B cell (primary cell): ENCODE results near the gene BOK. TPM values are rescaled to one million over a fixed set of nuclear protein-coding genes. Genes with fewer than 3 reads are reported as not detected.

Experiments
- ATAC-seq: fragments of 200-7000 bp; cut with Tn5 transposase; one replicate; pipeline ENCODE4 v1.10.0; 2021; ENCODE audit warnings: low read depth, mild to moderate bottlenecking, moderate number of reproducible peaks, moderate library complexity
- CTCF ChIA-PET: fragments of 350-600 bp; sonication (Branson Sonifier 250); formaldehyde crosslinking; loops from one replicate; lab custom pipeline; 2021; ENCODE audit warnings: antibody characterized with exemption, inconsistent platforms; lab: Charles Lee
- POLR2A ChIA-PET: fragments of 350-600 bp; sonication (Branson Sonifier 250); formaldehyde crosslinking; loops from one replicate; lab custom pipeline; 2021; ENCODE audit warnings: antibody characterized with exemption; lab: Charles Lee
- DNase-seq: peaks from one replicate; pipeline ENCODE4 v3.0.0; 2013
- H2AFZ ChIP-seq: 2 replicates; pipeline ENCODE4 v1.6.1; 2012; ENCODE audit warnings: mild to moderate bottlenecking, low read depth, low read length; ENCODE audit not compliant: insufficient read depth, poor library complexity, severe bottlenecking
- H3K27ac ChIP-seq, 2 donors: 1 replicate in 1 of 2; 2 replicates in 1 of 2; pipeline ENCODE4 v1.5.1; 2012 to 2013; ENCODE audit warnings: low read length in 2 of 2, mild to moderate bottlenecking in 2 of 2, moderate library complexity in 1 of 2
- H3K27me3 ChIP-seq, 4 experiments: fragments of 200-600 bp in 1 of 4; sonication (generic) in 1 of 4; replicated peaks in 1 of 4; 1 replicate in 2 of 4; 2 replicates in 2 of 4; pipeline versions ENCODE4 v1.6.1 to v1.7.0; 2013 to 2016; ENCODE audit warnings: low read length in 3 of 4, mild to moderate bottlenecking in 2 of 4, mixed read lengths in 1 of 4, moderate library complexity in 1 of 4; ENCODE audit not compliant: insufficient read depth in 4 of 4, control insufficient read depth in 3 of 4; ENCODE audit errors: control extremely low read depth in 1 of 4
- H3K36me3 ChIP-seq, 2 experiments: replicated peaks in 1 of 2; 1 replicate in 1 of 2; 2 replicates in 1 of 2; pipeline versions ENCODE4 v1.6.1 to v1.7.1; 2013; ENCODE audit warnings: low read length in 1 of 2; ENCODE audit not compliant: insufficient read depth in 2 of 2, control insufficient read depth in 1 of 2; ENCODE audit errors: control extremely low read depth in 1 of 2, extremely low read depth in 1 of 2
- H3K4me1 ChIP-seq, 2 donors: fragments of 200-600 bp in 1 of 2; sonication (generic) in 1 of 2; 1 replicate in 1 of 2; 2 replicates in 1 of 2; pipeline versions ENCODE4 v1.5.1 to v1.6.1; 2013 to 2017; ENCODE audit warnings: low read length in 2 of 2; ENCODE audit not compliant: control insufficient read depth in 2 of 2, insufficient read depth in 2 of 2
- H3K4me2 ChIP-seq: replicated peaks from 2 replicates; pipeline ENCODE3; 2012; ENCODE audit warnings: mild to moderate bottlenecking, low read depth, low read length; ENCODE audit not compliant: poor library complexity, severe bottlenecking
- H3K4me3 ChIP-seq, 5 experiments: fragments of 200-600 bp in 1 of 5; sonication (generic) in 1 of 5; 1 replicate in 3 of 5; 2 replicates in 2 of 5; pipeline versions ENCODE4 v1.5.1 to v1.7.0; 2011 to 2016; ENCODE audit warnings: low read length in 4 of 5, mild to moderate bottlenecking in 4 of 5, low read depth in 2 of 5, control low read depth in 1 of 5, moderate library complexity in 1 of 5; ENCODE audit not compliant: insufficient read depth in 1 of 5; ENCODE audit errors: control extremely low read depth in 1 of 5, extremely low read depth in 1 of 5
- H3K79me2 ChIP-seq: fragments of 200-600 bp; sonication (generic); one replicate; pipeline ENCODE4 v1.6.0; 2016; ENCODE audit warnings: low read length; ENCODE audit not compliant: control insufficient read depth, insufficient read depth
- H3K9ac ChIP-seq: fragments of 200-600 bp; sonication (generic); 2 replicates; pipeline ENCODE4 v1.6.1; 2017; ENCODE audit warnings: mild to moderate bottlenecking, low read length, moderate library complexity
- H3K9me3 ChIP-seq, 3 donors: one replicate each; pipeline versions ENCODE4 v1.6.1 to v1.7.1; 2013; ENCODE audit warnings: low read length in 2 of 3; ENCODE audit not compliant: control insufficient read depth in 2 of 3, insufficient read depth in 1 of 3; ENCODE audit errors: control extremely low read depth in 1 of 3
- H4K20me1 ChIP-seq: 2 replicates; pipeline ENCODE4 v1.6.0; 2012; ENCODE audit warnings: mild to moderate bottlenecking, low read length; ENCODE audit not compliant: insufficient read depth, control insufficient read depth, poor library complexity, severe bottlenecking
- H3K27ac Mint-ChIP-seq: one replicate; pipeline ENCODE4 v1.8.0; 2021; ENCODE audit warnings: mixed read lengths
- H3K27me3 Mint-ChIP-seq: one replicate; pipeline ENCODE4 v1.8.0; 2021; ENCODE audit warnings: mixed read lengths
- H3K4me1 Mint-ChIP-seq: one replicate; pipeline ENCODE4 v1.8.0; 2021; ENCODE audit warnings: mixed read lengths
- H3K4me3 Mint-ChIP-seq: one replicate; pipeline ENCODE4 v1.8.0; 2021; ENCODE audit warnings: mixed read lengths
- H3K9me3 Mint-ChIP-seq: one replicate; pipeline ENCODE4 v1.8.0; 2022; ENCODE audit warnings: mixed read lengths; ENCODE audit not compliant: insufficient read depth
- EZH2 ChIP-seq: IDR thresholded peaks from 2 replicates; pipeline ENCODE4 v1.6.1; 2012; ENCODE audit warnings: borderline replicate concordance, low read depth, mild to moderate bottlenecking, moderate library complexity, low read length; ENCODE audit not compliant: insufficient read depth, poor library complexity, severe bottlenecking
- WGBS: methylation state at CpG from one replicate; pipeline ENCODE4 v1.1.5; 2013; ENCODE audit warnings: missing lambda C conversion rate; ENCODE audit not compliant: insufficient coverage; 5-methylcytosine and 5-hydroxymethylcytosine counted together
- intact Hi-C: fragments of 100-400 bp; cut with micrococcal nuclease; formaldehyde crosslinking; loops from one replicate; pipeline ENCODE4 v1.10.0; 2022
- polyA plus RNA-seq: library from polyadenylated mRNA; depleted of rRNA; stranded (reverse); fragments of >200 nt; gene quantifications from 2 replicates; pipeline ENCODE4 v1.2.3, GENCODE V29; 2012
- total RNA-seq, 2 donors: library from RNA; stranded (reverse); fragments of 120-200 nt in 1 of 2; gene quantifications; 1 replicate in 1 of 2; 2 replicates in 1 of 2; pipeline versions ENCODE4 v1.2.3 to v1.2.4, GENCODE V29; 2013 to 2022
- TF ChIP-seq, protein P1 (sequence below): fragments of 200-600 bp; IDR thresholded peaks from one replicate; pipeline ENCODE4 v1.8.0; 2022; ENCODE audit warnings: antibody characterized with exemption, mild to moderate bottlenecking

Gene BOK
- total and polyA plus RNA-seq, 2 donors (not counting 1 experiment from before 2014, with no cell fraction given): 0.10 to 0.22 TPM

GRCh38 chr2:241556746-241557145, 1.8 kb upstream of the BOK start:
- Histone ChIP-seq H3K4me1 (peaks cover 0 to 11% of the 10 kb centered on the region in 2 donors), H3K9me3 (peaks cover 4 to 24% (median 10%) of the 10 kb centered on the region in 3 donors), H3K36me3 (no peaks in the 10 kb centered on the region), H3K4me2 (no peak overlapping the region), H3K79me2 (no peaks in the 10 kb centered on the region), H3K9ac (no peak overlapping the region), H4K20me1 (no peaks in the 10 kb centered on the region), H3K27me3 (peaks cover 0 to 42% (median 16%) of the 10 kb centered on the region in 4 experiments), H2AFZ (no peak overlapping the region), H3K4me3 (no peak overlapping the region), H3K27ac (no peak overlapping the region)
- no peak overlapping the region for H3K27ac Mint-ChIP-seq
- peaks cover 12% of the 10 kb centered on the region for H3K9me3 Mint-ChIP-seq
- ChIA-PET CTCF (no interaction called here), POLR2A (no interaction called here)
- H3K27me3 Mint-ChIP-seq: peaks cover 48% of the 10 kb centered on the region
- DNase-seq (no peak), ATAC-seq (no peak)
- TF ChIP-seq, protein P1, sequence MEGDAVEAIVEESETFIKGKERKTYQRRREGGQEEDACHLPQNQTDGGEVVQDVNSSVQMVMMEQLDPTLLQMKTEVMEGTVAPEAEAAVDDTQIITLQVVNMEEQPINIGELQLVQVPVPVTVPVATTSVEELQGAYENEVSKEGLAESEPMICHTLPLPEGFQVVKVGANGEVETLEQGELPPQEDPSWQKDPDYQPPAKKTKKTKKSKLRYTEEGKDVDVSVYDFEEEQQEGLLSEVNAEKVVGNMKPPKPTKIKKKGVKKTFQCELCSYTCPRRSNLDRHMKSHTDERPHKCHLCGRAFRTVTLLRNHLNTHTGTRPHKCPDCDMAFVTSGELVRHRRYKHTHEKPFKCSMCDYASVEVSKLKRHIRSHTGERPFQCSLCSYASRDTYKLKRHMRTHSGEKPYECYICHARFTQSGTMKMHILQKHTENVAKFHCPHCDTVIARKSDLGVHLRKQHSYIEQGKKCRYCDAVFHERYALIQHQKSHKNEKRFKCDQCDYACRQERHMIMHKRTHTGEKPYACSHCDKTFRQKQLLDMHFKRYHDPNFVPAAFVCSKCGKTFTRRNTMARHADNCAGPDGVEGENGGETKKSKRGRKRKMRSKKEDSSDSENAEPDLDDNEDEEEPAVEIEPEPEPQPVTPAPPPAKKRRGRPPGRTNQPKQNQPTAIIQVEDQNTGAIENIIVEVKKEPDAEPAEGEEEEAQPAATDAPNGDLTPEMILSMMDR: no peak
- TF ChIP-seq EZH2: no peak
- no peak overlapping the region for H3K4me3 Mint-ChIP-seq
- peaks cover 10% of the 10 kb centered on the region for H3K4me1 Mint-ChIP-seq
- intact Hi-C loops: no loop called here

GRCh38 chr2:241559323-241560161, 997 bp downstream of the BOK start:
- no peak overlapping the region for H3K27ac Mint-ChIP-seq
- H3K4me3 Mint-ChIP-seq: peak overlapping the region; percentile 76
- ChIA-PET CTCF (no interaction called here), POLR2A (no interaction called here)
- H3K4me1 ChIP-seq: peaks cover 0 to 11% of the 10 kb centered on the region in 2 donors
- no peak overlapping the region for H3K27ac ChIP-seq
- H2AFZ ChIP-seq: peak overlapping the region; percentile 22
- peaks cover 4 to 18% (median 10%) of the 10 kb centered on the region in 3 donors for H3K9me3 ChIP-seq
- no peaks in the 10 kb centered on the region for H3K36me3 ChIP-seq
- ATAC-seq: no peak
- peak overlapping the region in 3 of 5 experiments; percentile 18 to 41 (median 35) for H3K4me3 ChIP-seq
- H3K4me1 Mint-ChIP-seq: peaks cover 10% of the 10 kb centered on the region
- H3K79me2 ChIP-seq: no peaks in the 10 kb centered on the region
- DNase-seq: peak; percentile 26
- no peak for TF ChIP-seq EZH2
- TF ChIP-seq, protein P1: no peak
- H3K9ac ChIP-seq: peak overlapping the region; percentile 41
- H3K27me3 ChIP-seq: peaks cover 0 to 31% (median 16%) of the 10 kb centered on the region in 4 experiments
- peak overlapping the region; percentile 77 for H3K4me2 ChIP-seq
- intact Hi-C loops: no loop called here
- no peaks in the 10 kb centered on the region for H4K20me1 ChIP-seq
- 16% methylated on average over 78 of the region's 78 CpGs for WGBS
- peaks cover 12% of the 10 kb centered on the region for H3K9me3 Mint-ChIP-seq
- H3K27me3 Mint-ChIP-seq: peaks cover 35% of the 10 kb centered on the region
